K562 (cell line): ENCODE results near the gene DPPA4. TPM values are rescaled to one million over a fixed set of nuclear protein-coding genes. Genes with fewer than 3 reads are reported as not detected.

Experiments
- ATAC-seq: fragments of 200-7000 bp; cut with Tn5 transposase; 3 replicates; pipeline ENCODE4 v1.9.1; 2020; ENCODE audit warnings: moderate library complexity
- BruUV-seq: library from RNA; stranded (reverse); fragments of 400-500 nt; replicated peaks from 2 replicates; lab custom pipeline; 2021; lab: Mats Ljungman, UMichigan
- CTCF ChIA-PET: fragments of 300-600 bp; formaldehyde crosslinking; extraction: SDS; loops from one replicate; lab custom pipeline; 2021; ENCODE audit warnings: low intra/inter-chr PET ratio; lab: Yijun Ruan, JAX
- POLR2A ChIA-PET: fragments of 300-600, 350-650 bp; sonication (Branson Sonifier 250); formaldehyde crosslinking; extraction: SDS; loops from one replicate; lab custom pipeline; 2021; ENCODE audit warnings: antibody characterized with exemption, inconsistent platforms; lab: Yijun Ruan, JAX
- DNase-seq, 4 experiments: peaks; one replicate each; pipeline versions ENCODE4 v3.0.0 to v3.0.0-alpha.2; 2011 to 2018; ENCODE audit warnings: low spot score in 3 of 4, mixed read lengths in 3 of 4; ENCODE audit errors: extremely low read depth in 1 of 4
- FAIRE-seq: peaks from 2 replicates; lab custom pipeline; 2011; peaks lifted over from hg19 to GRCh38; lab: Jason Lieb, UNC
- H2AFZ ChIP-seq: 2 replicates; pipeline ENCODE4 v1.6.0; 2011; ENCODE audit warnings: low read depth, low read length, control low read depth, inconsistent platforms
- H3K27ac ChIP-seq: fragments of 200-600 bp; 3 replicates; pipeline ENCODE4 v1.8.0; 2011; ENCODE audit warnings: low read depth, mild to moderate bottlenecking, control low read depth, inconsistent platforms, low read length, moderate library complexity, mixed read lengths; ENCODE audit errors: extremely low read depth
- H3K27me3 ChIP-seq, 2 experiments: fragments of 300-600 bp in 1 of 2; 2 replicates in 1 of 2; 3 replicates in 1 of 2; pipeline versions ENCODE4 v1.6.0 to v1.8.0; 2011; ENCODE audit warnings: inconsistent platforms in 2 of 2, low read length in 2 of 2, mild to moderate bottlenecking in 1 of 2, mixed read lengths in 1 of 2, moderate library complexity in 1 of 2; ENCODE audit not compliant: control insufficient read depth in 2 of 2, insufficient read depth in 2 of 2
- H3K36me3 ChIP-seq: fragments of 300-600 bp; 3 replicates; pipeline ENCODE4 v1.8.0; 2011; ENCODE audit warnings: mild to moderate bottlenecking, low read length, inconsistent platforms; ENCODE audit not compliant: control insufficient read depth, insufficient read depth
- H3K4me1 ChIP-seq, 2 experiments: fragments of 200-600 bp in 1 of 2; replicated peaks in 1 of 2; 2 replicates in 1 of 2; 3 replicates in 1 of 2; pipeline versions ENCODE4 v1.5.1 to v1.8.0; 2011; ENCODE audit warnings: inconsistent platforms in 2 of 2, low read length in 2 of 2, mild to moderate bottlenecking in 1 of 2, mixed read lengths in 1 of 2, moderate library complexity in 1 of 2; ENCODE audit not compliant: control insufficient read depth in 2 of 2, insufficient read depth in 2 of 2
- H3K4me2 ChIP-seq: 2 replicates; pipeline ENCODE4 v1.6.1; 2011; ENCODE audit warnings: low read length, control low read depth, inconsistent platforms, mixed read lengths; ENCODE audit not compliant: insufficient read depth
- H3K4me3 ChIP-seq: fragments of 200-600 bp; sonication (generic), shearing (Covaris generic); 2 replicates; pipeline ENCODE4 v1.5.1; 2016; ENCODE audit warnings: control low read depth, inconsistent platforms
- H3K79me2 ChIP-seq: fragments of 200-600 bp; 3 replicates; pipeline ENCODE4 v1.8.0; 2011; ENCODE audit warnings: low read length, inconsistent platforms; ENCODE audit not compliant: control insufficient read depth, insufficient read depth
- H3K9ac ChIP-seq, 2 experiments: 2 replicates each; pipeline versions ENCODE4 v1.6.0 to v1.6.1; 2011; ENCODE audit warnings: low read depth in 2 of 2, low read length in 2 of 2, control low read depth in 1 of 2, inconsistent platforms in 1 of 2, mild to moderate bottlenecking in 1 of 2, mixed read lengths in 1 of 2; ENCODE audit not compliant: insufficient read depth in 1 of 2
- H3K9me1 ChIP-seq: one replicate; pipeline ENCODE4 v1.6.0; 2011; ENCODE audit warnings: inconsistent platforms, mild to moderate bottlenecking, low read length, moderate library complexity; ENCODE audit not compliant: control insufficient read depth, insufficient read depth
- H3K9me3 ChIP-seq: replicated peaks from 2 replicates; pipeline ENCODE4 v1.5.1; 2011; ENCODE audit warnings: low read depth, low read length, inconsistent platforms; ENCODE audit not compliant: control insufficient read depth, insufficient read depth
- H4K20me1 ChIP-seq: replicated peaks from 2 replicates; pipeline ENCODE4 v1.6.1; 2011; ENCODE audit warnings: low read length, inconsistent platforms, mixed read lengths; ENCODE audit not compliant: control insufficient read depth, insufficient read depth
- CREB3 ChIP-seq: fragments of 450-650 bp; conservative IDR thresholded peaks from 2 replicates; pipeline ENCODE4 v1.6.1; 2016; ENCODE audit warnings: missing genetic modification characterization, low read depth, mild to moderate bottlenecking, missing compliant biosample characterization, moderate library complexity
- DIDO1 ChIP-seq: fragments of 450-650 bp; IDR thresholded peaks from 2 replicates; pipeline ENCODE4 v1.6.1; 2016; ENCODE audit warnings: low read depth, missing biosample characterization, missing genetic modification characterization
- JUNB ChIP-seq: fragments of 450-650 bp; formaldehyde crosslinking; conservative IDR thresholded peaks from 2 replicates; pipeline ENCODE4 v1.4.0; 2020; ENCODE audit warnings: mild to moderate bottlenecking
- MAFG ChIP-seq: fragments of 450-650 bp; conservative IDR thresholded peaks from 2 replicates; pipeline ENCODE4 v1.6.1; 2016; ENCODE audit warnings: missing genetic modification characterization, missing compliant biosample characterization
- MEF2A ChIP-seq: IDR thresholded peaks from 2 replicates; pipeline ENCODE4 v1.6.1; 2011; ENCODE audit warnings: low read depth, mild to moderate bottlenecking, low read length, moderate library complexity; ENCODE audit not compliant: control insufficient read depth
- NCOR1 ChIP-seq: fragments of 450-650 bp; IDR thresholded peaks from 2 replicates; pipeline ENCODE4 v1.6.1; 2016; ENCODE audit warnings: mild to moderate bottlenecking, moderate library complexity
- NFE2L1 ChIP-seq: fragments of 450-650 bp; IDR thresholded peaks from 2 replicates; pipeline ENCODE4 v1.6.1; 2016; ENCODE audit warnings: missing genetic modification characterization, low read depth, mild to moderate bottlenecking, missing compliant biosample characterization, moderate library complexity, borderline replicate concordance
- PTTG1 ChIP-seq: fragments of 450-650 bp; IDR thresholded peaks from 2 replicates; pipeline ENCODE4 v1.6.1; 2016; ENCODE audit warnings: low read depth, mild to moderate bottlenecking, missing genetic modification characterization, missing compliant biosample characterization
- SP1 ChIP-seq: sonication (generic); formaldehyde crosslinking; IDR thresholded peaks from 2 replicates; pipeline ENCODE4 v1.8.1; 2022; ENCODE audit warnings: mild to moderate bottlenecking, missing genetic modification reagents
- STAG1 ChIP-seq: sonication (generic); formaldehyde crosslinking; IDR thresholded peaks from 2 replicates; pipeline ENCODE4 v1.5.0; 2020; ENCODE audit warnings: missing genetic modification reagents, borderline replicate concordance
- VEZF1 ChIP-seq: fragments of 200-800 bp; sonication (Bioruptor generic); IDR thresholded peaks from 2 replicates; pipeline ENCODE4 v1.6.1; 2017; ENCODE audit warnings: missing genetic modification characterization, missing compliant biosample characterization
- ZNF431 ChIP-seq: sonication (generic); formaldehyde crosslinking; IDR thresholded peaks from 2 replicates; pipeline ENCODE4 v1.8.0; 2022; ENCODE audit warnings: mild to moderate bottlenecking, missing genetic modification reagents
- WGBS: fragments of 100-300 bp; shearing (Covaris generic); methylation state at CpG from one replicate; pipeline ENCODE4 v1.1.6; 2016; ENCODE audit warnings: low coverage, mixed read lengths; ENCODE audit not compliant: insufficient coverage; ENCODE audit errors: missing lambda C conversion rate; 5-methylcytosine and 5-hydroxymethylcytosine counted together
- in situ Hi-C: fragments of 300-500 bp; cut with MboI; formaldehyde crosslinking; loops from 4 replicates; pipeline ENCODE4 v1.15.0; 2018; ENCODE audit warnings: inconsistent platforms, mixed read lengths
- intact Hi-C: fragments of 100-400 bp; cut with micrococcal nuclease; formaldehyde crosslinking; loops from 2 replicates; pipeline ENCODE4 v1.14.2; 2022
- polyA plus RNA-seq, 8 experiments: library from polyadenylated mRNA; depleted of rRNA in 4 of 8; stranded (reverse) in 5 of 8; unstranded in 3 of 8; fragments of >200 nt; fragmentation: Nextera tagmentation in 2 of 8; fragmentation: Illumina TruSeq in 1 of 8; extraction: Ambion mirVana in 2 of 8; extraction: Trizol in 1 of 8; gene quantifications; 2 replicates each; pipeline versions ENCODE4 v1.2.1 to v1.2.3, GENCODE V29; 2011 to 2014; ENCODE audit warnings: inconsistent platforms in 1 of 8, missing spikeins in 1 of 8
- total RNA-seq, 7 experiments: library from RNA; depleted of rRNA in 6 of 7; stranded (reverse); fragments of >200 nt in 6 of 7; fragmentation: Illumina TruSeq in 2 of 7; extraction: Trizol in 2 of 7; gene quantifications; 2 replicates each; pipeline versions ENCODE4 v1.2.1 to v1.2.3, GENCODE V29; 2011 to 2021; ENCODE audit warnings: low replicate concordance in 1 of 7
- TF ChIP-seq, protein P1 (sequence below): fragments of 450-650 bp; formaldehyde crosslinking; IDR thresholded peaks from 2 replicates; pipeline ENCODE4 v1.4.0; 2020; ENCODE audit warnings: mild to moderate bottlenecking, moderate library complexity

DPPA4 gene
- total and polyA plus RNA-seq, 9 of the 15 experiments (the other 6 are each of a cell fraction or from before 2014, with no cell fraction given): 0.53 TPM; not detected in 8

- no peaks in the 10 kb centered on the region for H3K79me2 ChIP-seq
- no peak overlapping the region for H3K4me2 ChIP-seq
- H3K27me3 ChIP-seq: no peaks in the 10 kb centered on the region
- no peak overlapping the region for H3K9ac ChIP-seq
- no TSS peak for BruUV-seq
- no peak for ATAC-seq
- H2AFZ ChIP-seq: no peak overlapping the region
- no peaks in the 10 kb centered on the region for H3K36me3 ChIP-seq
- no peaks in the 10 kb centered on the region for H3K9me3 ChIP-seq
- intact Hi-C loops: no loop called here
- no peaks in the 10 kb centered on the region for H4K20me1 ChIP-seq
- H3K4me1 ChIP-seq: no peaks in the 10 kb centered on the region
- 0% methylated on average over 1 of the region's 2 CpGs for WGBS
- no peak for TF ChIP-seq SP1 (CRISPR knock-in tag)
- TF ChIP-seq, protein P1, sequence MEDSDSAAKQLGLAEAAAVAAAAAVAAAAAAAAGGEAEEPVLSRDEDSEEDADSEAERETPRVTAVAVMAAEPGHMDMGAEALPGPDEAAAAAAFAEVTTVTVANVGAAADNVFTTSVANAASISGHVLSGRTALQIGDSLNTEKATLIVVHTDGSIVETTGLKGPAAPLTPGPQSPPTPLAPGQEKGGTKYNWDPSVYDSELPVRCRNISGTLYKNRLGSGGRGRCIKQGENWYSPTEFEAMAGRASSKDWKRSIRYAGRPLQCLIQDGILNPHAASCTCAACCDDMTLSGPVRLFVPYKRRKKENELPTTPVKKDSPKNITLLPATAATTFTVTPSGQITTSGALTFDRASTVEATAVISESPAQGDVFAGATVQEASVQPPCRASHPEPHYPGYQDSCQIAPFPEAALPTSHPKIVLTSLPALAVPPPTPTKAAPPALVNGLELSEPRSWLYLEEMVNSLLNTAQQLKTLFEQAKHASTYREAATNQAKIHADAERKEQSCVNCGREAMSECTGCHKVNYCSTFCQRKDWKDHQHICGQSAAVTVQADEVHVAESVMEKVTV: no peak
- TF ChIP-seq JUNB (CRISPR knock-in tag): no peak
- TF ChIP-seq MAFG (tag): no peak
- no peak overlapping the region for H3K27ac ChIP-seq
- POLR2A ChIA-PET: no interaction called here
- FAIRE-seq: no peak
- CTCF ChIA-PET: no interaction called here
- no peak for DNase-seq
- H3K4me3 ChIP-seq: no peak overlapping the region
- no peaks in the 10 kb centered on the region for H3K9me1 ChIP-seq
- in situ Hi-C loops: no loop called here
These were observed 36.6 kb upstream of the DPPA4 start for GRCh38 chr3:109373933-109374332.

DNA sequence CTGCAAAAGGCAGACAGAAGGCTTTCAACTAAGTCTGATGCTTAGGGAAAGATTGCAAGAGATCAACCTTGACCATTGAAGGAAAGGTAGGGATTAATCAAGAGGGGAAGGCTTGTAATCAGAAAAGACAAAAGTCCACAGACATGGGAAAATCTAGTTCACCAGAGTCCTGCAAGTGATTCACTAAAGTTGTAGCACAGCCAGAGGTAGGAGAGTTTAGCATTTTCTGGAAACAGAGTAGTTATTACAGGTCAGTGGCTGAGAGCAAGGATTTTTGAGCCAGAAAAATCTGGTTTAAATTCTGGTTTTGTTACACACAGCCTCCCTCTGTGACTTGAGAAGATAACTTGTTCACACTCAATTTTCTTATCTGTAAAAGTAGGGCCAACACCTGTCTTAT lies 35.3 kb upstream of the DPPA4 start:
- H3K36me3 ChIP-seq: no peaks in the 10 kb centered on the region
- H3K27ac ChIP-seq: no peak overlapping the region
- H3K9me3 ChIP-seq: no peaks in the 10 kb centered on the region
- DNase-seq (no peak), FAIRE-seq (no peak), ATAC-seq (no peak)
- intact Hi-C loops: no loop called here
- no peak overlapping the region for H3K4me2 ChIP-seq
- CTCF ChIA-PET: no interaction called here
- H4K20me1 ChIP-seq: no peaks in the 10 kb centered on the region
- no TSS peak for BruUV-seq
- POLR2A ChIA-PET: no interaction called here
- in situ Hi-C loops: no loop called here
- H3K4me3 ChIP-seq: no peak overlapping the region
- H3K9me1 ChIP-seq: no peaks in the 10 kb centered on the region
- H2AFZ ChIP-seq: no peak overlapping the region
- H3K4me1 ChIP-seq: no peaks in the 10 kb centered on the region
- no peaks in the 10 kb centered on the region for H3K79me2 ChIP-seq
- no peak overlapping the region for H3K9ac ChIP-seq
- no peaks in the 10 kb centered on the region for H3K27me3 ChIP-seq
- TF ChIP-seq DIDO1 (no peak), NFE2L1 (tag) (no peak), VEZF1 (no peak), STAG1 (CRISPR knock-in tag) (no peak), MEF2A (no peak), ZNF431 (CRISPR knock-in tag) (no peak), NCOR1 (no peak), CREB3 (tag) (no peak), PTTG1 (tag) (no peak)
